OCI-LY1 (cell line): ENCODE results near the gene MBOAT1.

Source experiments
- H2AFZ ChIP-seq: fragments of 200-600 bp; sonication (generic), shearing (Covaris generic); 2 replicates; pipeline ENCODE4 v1.6.0; 2014; ENCODE audit warnings: antibody characterized with exemption, mild to moderate bottlenecking, low read length
- H3F3A ChIP-seq: fragments of 200-600 bp; sonication (generic), shearing (Covaris generic); 2 replicates; pipeline ENCODE4 v1.6.0; 2014; ENCODE audit warnings: mild to moderate bottlenecking, antibody characterized with exemption, low read length, moderate library complexity; ENCODE audit not compliant: insufficient read depth
- H3K27ac ChIP-seq: fragments of 200-600 bp; sonication (generic); 2 replicates; pipeline ENCODE4 v1.5.1; 2014; ENCODE audit warnings: low read length, mixed run types, mild to moderate bottlenecking, low read depth; ENCODE audit not compliant: poor library complexity, severe bottlenecking
- H3K27me3 ChIP-seq: fragments of 200-600 bp; sonication (generic); 2 replicates; pipeline ENCODE4 v1.6.0; 2014; ENCODE audit warnings: antibody characterized with exemption, mild to moderate bottlenecking, low read length, moderate library complexity; ENCODE audit not compliant: insufficient read depth
- H3K36me3 ChIP-seq: fragments of 200-600 bp; sonication (generic); 2 replicates; pipeline ENCODE4 v1.6.1; 2014; ENCODE audit warnings: mild to moderate bottlenecking, antibody characterized with exemption, low read length, moderate library complexity, mixed read lengths; ENCODE audit not compliant: insufficient read depth
- H3K4me1 ChIP-seq: fragments of 200-600 bp; sonication (generic); 2 replicates; pipeline ENCODE4 v1.5.1; 2014; ENCODE audit warnings: mild to moderate bottlenecking, low read length, moderate library complexity; ENCODE audit not compliant: insufficient read depth, severe bottlenecking
- H3K4me2 ChIP-seq: fragments of 200-600 bp; sonication (generic), shearing (Covaris generic); 2 replicates; pipeline ENCODE4 v1.6.1; 2014; ENCODE audit warnings: low read length
- H3K4me3 ChIP-seq: fragments of 200-600 bp; sonication (generic); 2 replicates; pipeline ENCODE4 v1.5.1; 2014; ENCODE audit warnings: low read length, low read depth, mild to moderate bottlenecking, mixed read lengths; ENCODE audit not compliant: poor library complexity, severe bottlenecking
- H3K79me2 ChIP-seq: fragments of 200-600 bp; shearing (Covaris generic); 2 replicates; pipeline ENCODE4 v1.6.1; 2016; ENCODE audit warnings: mixed run types, low read length, mixed read lengths; ENCODE audit not compliant: insufficient read depth
- H3K9ac ChIP-seq: fragments of 200-600 bp; sonication (generic), shearing (Covaris generic); 2 replicates; pipeline ENCODE4 v1.6.1; 2014; ENCODE audit warnings: mild to moderate bottlenecking, low read length, mixed read lengths
- H3K9me2 ChIP-seq: fragments of 200-600 bp; sonication (generic), shearing (Covaris generic); 2 replicates; pipeline ENCODE4 v1.6.1; 2014; ENCODE audit warnings: low read depth, mild to moderate bottlenecking, low read length, mixed read lengths
- H3K9me3 ChIP-seq: fragments of 200-600 bp; shearing (Covaris generic); 2 replicates; pipeline ENCODE4 v1.6.1; 2014; ENCODE audit warnings: low read length, mixed read lengths
- H4K20me1 ChIP-seq: fragments of 200-600 bp; sonication (generic), shearing (Covaris generic); 2 replicates; pipeline ENCODE4 v1.6.0; 2016; ENCODE audit warnings: mild to moderate bottlenecking, low read length; ENCODE audit not compliant: insufficient read depth
- CTCF ChIP-seq: fragments of 200-600 bp; sonication (generic), shearing (Covaris generic); IDR thresholded peaks from 2 replicates; pipeline ENCODE4 v1.5.1; 2017; ENCODE audit warnings: mild to moderate bottlenecking, antibody characterized with exemption, low read length, moderate library complexity, mixed read lengths
- EZH2 ChIP-seq: fragments of 200-600 bp; sonication (generic), shearing (Covaris generic); IDR thresholded peaks from 2 replicates; pipeline ENCODE4 v1.8.0; 2017; ENCODE audit warnings: borderline replicate concordance, mixed run types, mild to moderate bottlenecking, antibody characterized with exemption, low read length, moderate library complexity, mixed read lengths

Gene MBOAT1

DNA sequence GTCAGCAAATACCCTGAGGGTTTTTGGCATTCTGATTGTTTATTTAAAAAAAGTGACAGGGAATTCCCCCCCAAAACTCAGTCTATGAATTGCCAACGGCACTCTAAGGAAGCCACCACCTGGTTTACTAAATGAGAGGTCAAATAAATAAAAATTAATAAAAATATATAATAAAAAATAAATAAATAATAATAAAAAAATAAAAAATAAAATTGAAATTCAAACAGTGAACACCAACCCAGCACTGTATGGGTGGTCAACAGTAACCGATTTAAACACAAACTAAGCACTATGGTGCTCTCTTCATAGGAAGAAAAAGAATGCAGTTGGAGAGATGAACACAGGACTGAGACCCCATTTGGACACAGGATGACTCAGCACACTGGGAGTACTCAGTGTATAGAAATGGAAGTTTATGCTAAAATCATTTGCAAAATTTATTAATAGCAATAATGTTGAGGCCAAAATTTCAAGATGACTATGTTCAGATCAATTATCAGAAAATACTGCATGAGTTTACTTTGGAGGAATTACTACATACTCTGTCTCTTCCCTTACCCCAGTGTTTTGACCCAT lies 98.5 kb downstream of the MBOAT1 start:
- Histone ChIP-seq H3F3A (no peaks in the 10 kb centered on the region), H3K4me2 (no peak overlapping the region), H4K20me1 (no peaks in the 10 kb centered on the region), H3K27ac (no peak overlapping the region), H3K36me3 (no peaks in the 10 kb centered on the region), H3K9me3 (no peaks in the 10 kb centered on the region), H3K79me2 (no peaks in the 10 kb centered on the region), H2AFZ (no peak overlapping the region), H3K4me3 (no peak overlapping the region), H3K27me3 (no peaks in the 10 kb centered on the region), H3K4me1 (no peaks in the 10 kb centered on the region), H3K9ac (no peak overlapping the region), H3K9me2 (no peaks in the 10 kb centered on the region)
- TF ChIP-seq CTCF (no peak), EZH2 (no peak)

GRCh38 chr6:20112841-20113240 lies 99.4 kb downstream of the MBOAT1 start:
- H3K27ac ChIP-seq: no peak overlapping the region

GRCh38 chr6:20112241-20112640 lies 100.0 kb downstream of the MBOAT1 start:
- Histone ChIP-seq H3K4me3 (no peak overlapping the region), H3K27ac (no peak overlapping the region), H3K9me2 (no peaks in the 10 kb centered on the region), H3K79me2 (no peaks in the 10 kb centered on the region), H3K36me3 (no peaks in the 10 kb centered on the region), H3F3A (no peaks in the 10 kb centered on the region), H3K9ac (no peak overlapping the region), H3K4me1 (no peaks in the 10 kb centered on the region), H4K20me1 (no peaks in the 10 kb centered on the region), H2AFZ (no peak overlapping the region), H3K4me2 (no peak overlapping the region), H3K9me3 (no peaks in the 10 kb centered on the region), H3K27me3 (no peaks in the 10 kb centered on the region)
- no peak for TF ChIP-seq EZH2
- TF ChIP-seq CTCF: no peak

More at GRCh38 chr6:20112841-20113240, 99.4 kb downstream of the MBOAT1 start:
- Histone ChIP-seq H3K27me3 (no peaks in the 10 kb centered on the region), H4K20me1 (no peaks in the 10 kb centered on the region), H3F3A (no peaks in the 10 kb centered on the region), H2AFZ (no peak overlapping the region), H3K4me1 (no peaks in the 10 kb centered on the region), H3K36me3 (no peaks in the 10 kb centered on the region), H3K9ac (no peak overlapping the region), H3K4me2 (no peak overlapping the region), H3K9me2 (no peaks in the 10 kb centered on the region), H3K4me3 (no peak overlapping the region), H3K79me2 (no peaks in the 10 kb centered on the region), H3K9me3 (no peaks in the 10 kb centered on the region)
- TF ChIP-seq EZH2: no peak
- TF ChIP-seq CTCF: no peak
